Activated CD4-positive, alpha-beta T cell treated with anti-CD3 and anti-CD28 coated beads for 1 hour (primary cell): ENCODE data around the gene POLD1.
"Not testable (repeated sequence)": the region's sequence is repeated elsewhere in the genome, so short reads cannot be mapped to it uniquely, and the experiment has no call there.

Experiments
- DNase-seq: peaks from one replicate; pipeline ENCODE4 v3.0.0-alpha.2; 2020

The POLD1 gene

GRCh38 chr19:50383852-50384684 lies at the start of gene POLD1:
Gene POLD1 (plus strand): TSS chr19:50384347. CDS start chr19:50398852, 14,505 bp downstream.
- DNase-seq = peak; percentile 98

- no peak for DNase-seq
These were observed 49.3 kb upstream of the POLD1 start for GRCh38 chr19:50334741-50335421.

- not testable (repeated sequence) for DNase-seq
These were observed 47.1 kb upstream of the POLD1 start for GRCh38 chr19:50337031-50337430.

- DNase-seq = no peak
These were observed 43.8 kb upstream of the POLD1 start for GRCh38 chr19:50340331-50340730.

- DNase-seq = no peak
These were observed 43.0 kb upstream of the POLD1 start for GRCh38 chr19:50341091-50341564.

GRCh38 chr19:50344661-50345318 lies 39.4 kb upstream of the POLD1 start:
- no peak for DNase-seq

GRCh38 chr19:50347089-50347581 lies 37.0 kb upstream of the POLD1 start:
- not testable (repeated sequence) for DNase-seq

GRCh38 chr19:50349277-50350057 lies 34.7 kb upstream of the POLD1 start:
- DNase-seq = no peak

GRCh38 chr19:50352242-50352641 lies 31.9 kb upstream of the POLD1 start:
- no peak for DNase-seq

GRCh38 chr19:50353487-50353880 lies 30.7 kb upstream of the POLD1 start:
- not testable (repeated sequence) for DNase-seq

- DNase-seq = no peak
These were observed 27.4 kb upstream of the POLD1 start for GRCh38 chr19:50356691-50357177.

GRCh38 chr19:50357178-50358100 lies 26.7 kb upstream of the POLD1 start:
- peak; percentile 80 for DNase-seq

GRCh38 chr19:50358483-50359327 lies 25.4 kb upstream of the POLD1 start:
- peak; percentile 71 for DNase-seq

GRCh38 chr19:50359328-50359818 lies 24.8 kb upstream of the POLD1 start:
- DNase-seq = no peak

GRCh38 chr19:50361290-50362029 lies 22.7 kb upstream of the POLD1 start:
- DNase-seq = no peak

GRCh38 chr19:50362030-50362412 lies 22.1 kb upstream of the POLD1 start:
- no peak for DNase-seq

GRCh38 chr19:50362656-50363424 lies 21.3 kb upstream of the POLD1 start:
- DNase-seq = no peak
